Ishikawa (cell line): ENCODE data around the gene RYR2.

ENCODE experiments used
- CEBPB ChIP-seq: IDR thresholded peaks from 2 replicates; pipeline ENCODE4 v1.6.1; 2012
- CREB1 ChIP-seq: IDR thresholded peaks from 2 replicates; pipeline ENCODE4 v1.6.1; 2012; ENCODE audit warnings: low read depth
- EGR1 ChIP-seq: IDR thresholded peaks from 2 replicates; pipeline ENCODE4 v1.6.1; 2012
- EP300 ChIP-seq: IDR thresholded peaks from 2 replicates; pipeline ENCODE4 v1.6.1; 2012; ENCODE audit warnings: borderline replicate concordance
- FOXM1 ChIP-seq: IDR thresholded peaks from 2 replicates; pipeline ENCODE4 v1.6.1; 2012; ENCODE audit warnings: low read depth, borderline replicate concordance
- NFIC ChIP-seq: IDR thresholded peaks from 2 replicates; pipeline ENCODE4 v1.6.1; 2012
- RAD21 ChIP-seq: IDR thresholded peaks from 2 replicates; pipeline ENCODE4 v1.6.1; 2012; ENCODE audit warnings: low read depth
- TAF1 ChIP-seq: IDR thresholded peaks from 2 replicates; pipeline ENCODE4 v1.6.1; 2012; ENCODE audit warnings: low read depth, mild to moderate bottlenecking
- TCF12 ChIP-seq: IDR thresholded peaks from 2 replicates; pipeline ENCODE4 v1.6.1; 2012; ENCODE audit warnings: low read depth
- TEAD4 ChIP-seq: IDR thresholded peaks from 2 replicates; pipeline ENCODE4 v1.6.1; 2012
- YY1 ChIP-seq: IDR thresholded peaks from 2 replicates; pipeline ENCODE4 v1.6.1; 2012; ENCODE audit warnings: low read depth
- ZBTB7A ChIP-seq: IDR thresholded peaks from 2 replicates; pipeline ENCODE4 v1.6.1; 2012; ENCODE audit warnings: low read depth
- TF ChIP-seq, protein P1 (sequence below): IDR thresholded peaks from 2 replicates; pipeline ENCODE4 v1.6.1; 2012
- TF ChIP-seq, protein P2 (sequence below): IDR thresholded peaks from 2 replicates; pipeline ENCODE4 v1.6.1; 2012; ENCODE audit warnings: low read depth, mild to moderate bottlenecking
- TF ChIP-seq, protein P3 (sequence below): IDR thresholded peaks from 2 replicates; pipeline ENCODE4 v1.6.1; 2012

The RYR2 gene

DNA sequence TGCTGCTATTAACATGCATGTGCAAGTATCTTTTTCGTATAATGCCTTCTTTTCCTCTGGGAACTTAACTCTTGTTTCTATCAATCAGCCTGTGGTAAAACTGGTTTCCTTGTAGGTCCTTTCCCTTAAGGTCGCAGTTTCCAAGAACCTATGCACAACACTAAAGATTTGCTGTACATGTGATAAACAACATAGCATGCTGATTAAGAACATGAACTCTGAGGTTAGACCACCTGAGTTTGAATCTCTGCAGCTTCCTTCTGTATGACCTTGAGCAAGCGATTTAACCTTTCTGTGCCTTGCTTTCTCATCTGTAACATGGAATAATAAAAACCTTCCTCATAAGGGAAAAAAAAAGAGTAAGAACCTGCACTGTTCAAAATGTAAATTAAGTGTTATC is 186.4 kb downstream of the RYR2 start:
- no peak for TF ChIP-seq EP300
- TF ChIP-seq, protein P1, sequence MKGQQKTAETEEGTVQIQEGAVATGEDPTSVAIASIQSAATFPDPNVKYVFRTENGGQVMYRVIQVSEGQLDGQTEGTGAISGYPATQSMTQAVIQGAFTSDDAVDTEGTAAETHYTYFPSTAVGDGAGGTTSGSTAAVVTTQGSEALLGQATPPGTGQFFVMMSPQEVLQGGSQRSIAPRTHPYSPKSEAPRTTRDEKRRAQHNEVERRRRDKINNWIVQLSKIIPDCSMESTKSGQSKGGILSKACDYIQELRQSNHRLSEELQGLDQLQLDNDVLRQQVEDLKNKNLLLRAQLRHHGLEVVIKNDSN, result no peak
- no peak for TF ChIP-seq TCF12
- no peak for TF ChIP-seq NFIC
- TF ChIP-seq, protein P2, sequence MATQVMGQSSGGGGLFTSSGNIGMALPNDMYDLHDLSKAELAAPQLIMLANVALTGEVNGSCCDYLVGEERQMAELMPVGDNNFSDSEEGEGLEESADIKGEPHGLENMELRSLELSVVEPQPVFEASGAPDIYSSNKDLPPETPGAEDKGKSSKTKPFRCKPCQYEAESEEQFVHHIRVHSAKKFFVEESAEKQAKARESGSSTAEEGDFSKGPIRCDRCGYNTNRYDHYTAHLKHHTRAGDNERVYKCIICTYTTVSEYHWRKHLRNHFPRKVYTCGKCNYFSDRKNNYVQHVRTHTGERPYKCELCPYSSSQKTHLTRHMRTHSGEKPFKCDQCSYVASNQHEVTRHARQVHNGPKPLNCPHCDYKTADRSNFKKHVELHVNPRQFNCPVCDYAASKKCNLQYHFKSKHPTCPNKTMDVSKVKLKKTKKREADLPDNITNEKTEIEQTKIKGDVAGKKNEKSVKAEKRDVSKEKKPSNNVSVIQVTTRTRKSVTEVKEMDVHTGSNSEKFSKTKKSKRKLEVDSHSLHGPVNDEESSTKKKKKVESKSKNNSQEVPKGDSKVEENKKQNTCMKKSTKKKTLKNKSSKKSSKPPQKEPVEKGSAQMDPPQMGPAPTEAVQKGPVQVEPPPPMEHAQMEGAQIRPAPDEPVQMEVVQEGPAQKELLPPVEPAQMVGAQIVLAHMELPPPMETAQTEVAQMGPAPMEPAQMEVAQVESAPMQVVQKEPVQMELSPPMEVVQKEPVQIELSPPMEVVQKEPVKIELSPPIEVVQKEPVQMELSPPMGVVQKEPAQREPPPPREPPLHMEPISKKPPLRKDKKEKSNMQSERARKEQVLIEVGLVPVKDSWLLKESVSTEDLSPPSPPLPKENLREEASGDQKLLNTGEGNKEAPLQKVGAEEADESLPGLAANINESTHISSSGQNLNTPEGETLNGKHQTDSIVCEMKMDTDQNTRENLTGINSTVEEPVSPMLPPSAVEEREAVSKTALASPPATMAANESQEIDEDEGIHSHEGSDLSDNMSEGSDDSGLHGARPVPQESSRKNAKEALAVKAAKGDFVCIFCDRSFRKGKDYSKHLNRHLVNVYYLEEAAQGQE, result no peak
- TF ChIP-seq, protein P3, sequence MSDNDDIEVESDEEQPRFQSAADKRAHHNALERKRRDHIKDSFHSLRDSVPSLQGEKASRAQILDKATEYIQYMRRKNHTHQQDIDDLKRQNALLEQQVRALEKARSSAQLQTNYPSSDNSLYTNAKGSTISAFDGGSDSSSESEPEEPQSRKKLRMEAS, result no peak
- no peak for TF ChIP-seq YY1
- no peak for TF ChIP-seq EGR1
- TF ChIP-seq ZBTB7A, result no peak

DNA sequence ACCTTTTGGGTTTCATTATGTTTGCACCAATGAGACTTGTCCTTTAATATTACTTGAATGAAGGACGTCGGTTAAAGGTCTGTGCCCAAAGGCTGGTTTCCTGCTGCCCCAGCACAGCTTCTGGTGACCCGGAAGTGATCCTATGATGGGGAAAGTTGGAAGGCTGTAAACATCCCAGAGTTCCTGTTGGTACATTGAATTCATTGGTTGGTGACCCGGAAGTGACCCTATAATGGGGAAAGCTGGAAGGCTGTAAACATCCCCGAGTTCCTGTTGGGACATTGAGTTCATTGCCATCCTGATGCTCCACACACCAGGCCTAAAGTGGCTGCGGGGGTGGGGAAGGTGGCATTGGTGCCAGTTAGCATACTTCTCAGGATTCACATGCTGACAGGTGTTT is 187.3 kb downstream of the RYR2 start:
- no peak for TF ChIP-seq TAF1
- no peak for TF ChIP-seq YY1
- TF ChIP-seq ZBTB7A, result no peak
- TF ChIP-seq, protein P3, result no peak
- no peak for TF ChIP-seq NFIC
- no peak for TF ChIP-seq TCF12

DNA sequence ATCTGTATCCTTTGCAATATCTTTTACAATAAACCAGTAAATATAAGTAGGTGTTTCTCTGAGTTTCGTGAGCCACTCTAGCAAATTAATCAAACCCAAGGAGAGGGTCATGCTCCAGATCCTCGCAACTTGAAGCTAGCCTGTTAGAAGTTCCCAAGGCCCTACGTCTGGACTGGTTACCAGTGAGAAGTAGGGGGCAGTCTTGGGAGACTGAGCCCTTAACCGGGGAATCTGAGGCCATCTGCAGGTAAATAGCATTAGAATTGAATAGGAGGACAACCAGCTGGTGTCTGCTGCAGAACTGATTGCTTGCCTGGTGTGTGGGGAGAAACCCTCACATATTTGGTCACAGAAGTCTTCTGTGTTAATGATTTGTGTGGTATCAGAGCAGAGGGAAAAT is 190.5 kb downstream of the RYR2 start:
- TF ChIP-seq EP300 (no peak), TCF12 (no peak), TEAD4 (no peak), CREB1 (no peak), CEBPB (no peak), RAD21 (no peak)
- TF ChIP-seq, protein P2, result no peak

DNA sequence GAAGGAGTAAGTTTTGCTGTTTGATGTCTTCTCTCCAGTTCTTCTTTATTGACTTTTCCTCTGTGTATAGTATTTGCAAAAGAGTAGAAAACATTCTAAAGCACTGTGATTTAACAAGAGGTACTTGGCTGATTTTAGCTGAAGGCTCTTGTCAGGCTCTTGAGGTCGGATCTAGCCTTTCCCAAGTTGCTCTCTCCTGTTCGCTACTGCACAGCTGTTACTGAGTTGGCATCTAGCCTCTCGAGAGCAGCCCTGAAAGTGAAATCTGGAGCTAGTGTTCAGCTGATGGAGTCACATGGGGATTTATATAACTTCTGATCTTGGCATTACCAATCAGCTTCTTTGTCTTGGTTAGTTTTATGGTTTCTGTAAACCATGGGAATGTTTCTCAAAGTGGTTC is 193.1 kb downstream of the RYR2 start:
- TF ChIP-seq, protein P1, result no peak
- TF ChIP-seq EGR1 (no peak), CREB1 (no peak), EP300 (no peak), NFIC (no peak), FOXM1 (no peak), TEAD4 (no peak), TAF1 (no peak), YY1 (no peak), TCF12 (no peak), RAD21 (no peak), ZBTB7A (no peak), CEBPB (no peak)
- TF ChIP-seq, protein P2, result no peak
- TF ChIP-seq, protein P3, result no peak

DNA sequence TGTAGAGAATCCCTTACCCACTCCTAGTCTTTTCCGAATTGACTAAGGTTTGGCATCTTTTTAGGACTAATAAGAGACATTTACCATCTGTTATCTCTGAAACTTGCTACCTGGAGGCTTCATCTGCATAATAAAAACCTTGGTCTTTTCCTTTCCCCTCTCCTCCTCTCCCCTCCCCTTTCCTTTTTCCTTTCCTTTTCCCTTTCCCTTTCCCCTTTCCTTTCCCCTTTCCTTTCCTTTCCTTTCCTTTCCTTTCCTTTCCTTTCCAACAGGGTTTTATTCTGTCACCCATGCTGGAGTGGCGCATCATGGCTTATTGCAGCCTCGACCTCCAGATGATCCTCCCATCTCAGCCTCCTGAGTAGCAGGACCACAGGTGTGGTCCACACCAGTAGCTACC is 195.7 kb downstream of the RYR2 start:
- TF ChIP-seq, protein P2, result no peak
- TF ChIP-seq TEAD4 (no peak), ZBTB7A (no peak), EGR1 (no peak), RAD21 (no peak), CREB1 (no peak), FOXM1 (no peak), YY1 (no peak), CEBPB (no peak), TAF1 (no peak), NFIC (no peak), TCF12 (no peak)
